ENCODE measurements around the gene ZDHHC24. TPM values are rescaled to one million over a fixed set of nuclear protein-coding genes. Genes with fewer than 3 reads are reported as not detected.

Gene ZDHHC24
- total RNA-seq, 4 donors from 2014 or later: 0.29 to 11.9 (median 8.9) TPM

- no peak for TF ChIP-seq CTCF (IDR thresholded peaks at IDR 0.05)
- TF ChIP-seq POLR2A (IDR thresholded peaks at IDR 0.05): no peak
- H3K36me3 ChIP-seq: no peaks in the 10 kb centered on the region
- intact Hi-C loops (cut with DNase I; ENCODE audit: low total_unique reads): no loop called here
- DNase-seq: no peak
- no peaks in the 10 kb centered on the region for H3K27me3 ChIP-seq
- H3K4me3 ChIP-seq: no peak overlapping the region
- H3K9me3 ChIP-seq: no peaks in the 10 kb centered on the region
- H3K4me1 ChIP-seq: no peaks in the 10 kb centered on the region
- no peak overlapping the region for H3K27ac ChIP-seq
Observed at GRCh38 chr11:66581261-66581660, 35.4 kb upstream of the ZDHHC24 start.

- no peak for TF ChIP-seq CTCF (IDR thresholded peaks at IDR 0.05)
- TF ChIP-seq POLR2A (IDR thresholded peaks at IDR 0.05): no peak
Observed at GRCh38 chr11:66580803-66581202, 35.0 kb upstream of the ZDHHC24 start.

GRCh38 chr11:66579017-66579606 is 33.3 kb upstream of the ZDHHC24 start:
- Histone ChIP-seq H3K36me3 (no peaks in the 10 kb centered on the region), H3K27me3 (no peaks in the 10 kb centered on the region), H3K4me1 (no peaks in the 10 kb centered on the region), H3K27ac (no peak overlapping the region), H3K4me3 (no peak overlapping the region), H3K9me3 (no peaks in the 10 kb centered on the region)
- intact Hi-C loops (cut with DNase I; ENCODE audit: low total_unique reads): loop anchor here (2.0 kb wide), 1 partner anchor 98 kb away; the partner anchor contains the start of gene RBM4B
- no peak for TF ChIP-seq POLR2A (IDR thresholded peaks at IDR 0.05)
- peak; percentile 75 to 82 (median 80) for TF ChIP-seq CTCF (IDR thresholded peaks at IDR 0.05)
- DNase-seq: peak; percentile 79 to 80

More at GRCh38 chr11:66580803-66581202, 35.0 kb upstream of the ZDHHC24 start:
- no peaks in the 10 kb centered on the region for H3K36me3 ChIP-seq
- no peak overlapping the region for H3K27ac ChIP-seq
- H3K4me1 ChIP-seq: no peaks in the 10 kb centered on the region
- no peak for DNase-seq
- no peaks in the 10 kb centered on the region for H3K9me3 ChIP-seq
- no peak overlapping the region for H3K4me3 ChIP-seq
- no peaks in the 10 kb centered on the region for H3K27me3 ChIP-seq
- intact Hi-C loops (cut with DNase I; ENCODE audit: low total_unique reads): no loop called here

GRCh38 chr11:66570850-66571180 is 25.0 kb upstream of the ZDHHC24 start:
- no peak overlapping the region for H3K27ac ChIP-seq
- peaks cover 0 to 5% of the 10 kb centered on the region in 2 donors for H3K4me1 ChIP-seq
- no peaks in the 10 kb centered on the region for H3K36me3 ChIP-seq
- no peak for DNase-seq
- H3K9me3 ChIP-seq: no peaks in the 10 kb centered on the region
- TF ChIP-seq CTCF (IDR thresholded peaks at IDR 0.05): no peak
- no peak for TF ChIP-seq POLR2A (IDR thresholded peaks at IDR 0.05)
- H3K4me3 ChIP-seq: no peak overlapping the region
- H3K27me3 ChIP-seq: no peaks in the 10 kb centered on the region
- intact Hi-C loops (cut with DNase I; ENCODE audit: low total_unique reads): no loop called here

- no peak for TF ChIP-seq POLR2A (IDR thresholded peaks at IDR 0.05)
- TF ChIP-seq CTCF (IDR thresholded peaks at IDR 0.05): no peak
- H3K36me3 ChIP-seq: no peaks in the 10 kb centered on the region
- intact Hi-C loops (cut with DNase I; ENCODE audit: low total_unique reads): no loop called here
- H3K27ac ChIP-seq: no peak overlapping the region
- no peak overlapping the region for H3K4me3 ChIP-seq
- H3K4me1 ChIP-seq: peaks cover 0 to 5% of the 10 kb centered on the region in 2 donors
- no peak for DNase-seq
- H3K9me3 ChIP-seq: no peaks in the 10 kb centered on the region
- no peaks in the 10 kb centered on the region for H3K27me3 ChIP-seq
Observed at GRCh38 chr11:66570079-66570849, 24.4 kb upstream of the ZDHHC24 start.

Measured in uterus (tissue), 4 donors.